GM12891 (cell line): ENCODE data around the gene SMARCA4.

Experiments used
- PAX5 ChIP-seq: IDR thresholded peaks from 2 replicates; pipeline ENCODE4 v1.6.1; 2011; ENCODE audit warnings: low read length, moderate library complexity, mild to moderate bottlenecking; ENCODE audit not compliant: insufficient read depth, severe bottlenecking
- POLR2A ChIP-seq: IDR thresholded peaks from 2 replicates; pipeline ENCODE4 v1.6.1; 2011; ENCODE audit warnings: low read depth, low read length, control low read depth
- POLR2AphosphoS5 ChIP-seq: IDR thresholded peaks from 2 replicates; pipeline ENCODE4 v1.6.1; 2011; ENCODE audit warnings: low read depth, low read length, control low read depth
- POU2F2 ChIP-seq: IDR thresholded peaks from 2 replicates; pipeline ENCODE4 v1.6.1; 2011; ENCODE audit warnings: low read depth, mild to moderate bottlenecking, control low read depth, low read length, moderate library complexity
- TAF1 ChIP-seq: IDR thresholded peaks from 2 replicates; pipeline ENCODE4 v1.6.1; 2011; ENCODE audit warnings: low read depth, low read length, control low read depth

DNA sequence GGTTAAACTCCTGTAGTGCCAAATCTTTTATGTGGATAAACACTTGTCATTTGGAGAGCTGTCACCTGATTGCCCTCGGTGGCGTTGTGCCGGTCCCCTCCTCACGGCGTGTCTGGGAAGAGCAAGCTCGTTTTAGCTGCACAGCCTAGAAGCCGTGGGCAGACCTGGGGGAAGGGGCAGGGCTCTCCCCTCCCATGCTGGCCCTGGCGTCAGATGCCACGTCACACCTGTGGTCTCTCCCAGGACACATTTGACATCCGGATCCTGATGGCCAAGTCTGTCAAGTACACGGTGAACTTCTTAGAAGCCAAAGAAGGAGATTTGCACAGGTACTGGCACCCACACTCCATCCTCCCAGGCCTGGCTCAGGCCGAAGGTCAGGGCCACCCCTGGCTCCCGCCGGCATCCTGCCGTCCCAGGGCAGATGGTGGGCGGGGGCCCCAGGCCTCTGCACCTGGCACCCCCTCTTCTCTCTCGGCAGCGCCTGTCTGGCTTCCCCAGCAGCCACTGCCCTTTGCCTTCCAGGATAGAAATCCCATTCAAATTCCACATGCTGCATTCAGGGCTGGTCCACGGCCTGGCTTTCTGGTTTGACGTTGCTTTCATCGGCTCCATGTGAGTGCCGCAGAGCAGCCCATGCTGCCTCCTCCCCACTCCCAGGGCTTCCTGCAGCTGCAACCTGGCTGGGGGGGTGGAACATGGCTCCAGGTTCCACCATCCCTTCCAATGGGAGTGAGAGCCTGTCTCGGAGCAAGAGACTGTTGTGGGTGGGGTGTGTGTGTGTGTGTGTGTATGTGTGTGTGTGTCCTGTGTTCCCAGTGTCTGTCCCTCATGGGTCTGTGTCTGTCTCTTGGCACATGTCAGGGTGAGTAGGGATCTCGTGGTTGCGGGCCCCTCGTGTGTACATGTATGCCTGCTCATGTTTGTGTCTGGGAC lies 41.2 kb upstream of the SMARCA4 start:
- TF ChIP-seq POLR2AphosphoS5 (no peak), POLR2A (no peak), TAF1 (no peak), PAX5 (no peak), POU2F2 (no peak)
